ENCODE data around the gene TRABD. TPM values are rescaled to one million over a fixed set of nuclear protein-coding genes. Genes with fewer than 3 reads are reported as not detected.

The TRABD gene
- polyA plus RNA-seq, 1 donor from 2014 or later: 31.8 TPM

DNA sequence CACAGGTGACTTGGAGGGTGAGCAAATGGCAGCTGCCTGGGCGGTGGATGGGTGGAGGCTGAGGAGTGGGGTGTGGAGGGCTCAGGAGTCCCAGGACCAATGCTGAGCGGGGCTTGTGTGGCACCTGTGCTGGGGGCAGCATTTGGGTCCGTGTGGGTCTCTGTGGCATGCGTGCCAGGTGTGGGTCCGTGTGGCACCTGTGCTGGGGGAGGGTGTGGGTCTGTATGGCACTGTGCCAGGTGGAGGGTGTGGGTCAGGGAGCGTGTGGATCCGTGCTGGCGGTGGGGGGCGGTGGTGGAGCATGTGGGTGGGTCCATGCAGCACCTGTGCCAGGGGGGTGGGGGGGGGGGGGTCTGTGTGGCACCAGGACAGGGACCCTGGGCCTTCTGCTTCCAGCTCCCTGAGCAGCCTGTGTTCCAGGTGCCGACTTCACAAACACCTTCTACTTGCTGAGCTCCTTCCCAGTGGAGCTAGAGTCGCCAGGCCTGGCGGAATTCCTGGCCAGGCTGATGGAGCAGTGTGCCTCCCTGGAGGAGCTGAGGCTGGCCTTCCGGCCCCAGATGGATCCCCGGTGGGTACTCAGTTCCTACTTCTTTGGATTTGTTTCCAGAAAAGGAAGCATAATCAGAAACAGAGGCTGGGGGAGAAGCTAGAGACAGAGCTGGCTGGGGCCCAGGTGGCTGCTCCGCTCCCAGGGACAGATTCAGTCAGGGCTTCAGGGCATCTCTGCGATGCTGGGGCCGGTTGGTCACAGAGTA lies 29.8 kb downstream of the TRABD start:
- Histone ChIP-seq H3K4me2 (ENCODE audit: low read length) (no peak overlapping the region), H3K4me3 (ENCODE audit: low read length) (no peak overlapping the region), H3F3A (ENCODE audit: insufficient read depth, low read length, poor library complexity, severe bottlenecking) (no peaks in the 10 kb centered on the region), H3K36me3 (ENCODE audit: insufficient read depth, low read length) (no peaks in the 10 kb centered on the region), H3K9me2 (ENCODE audit: insufficient read depth, low read length) (no peaks in the 10 kb centered on the region), H3K9ac (ENCODE audit: low read length) (no peak overlapping the region), H4K20me1 (ENCODE audit: insufficient read depth) (no peaks in the 10 kb centered on the region), H2AFZ (ENCODE audit: low read depth, low read length) (no peak overlapping the region), H3K9me3 (ENCODE audit: low read length) (no peaks in the 10 kb centered on the region), H3K27ac (ENCODE audit: low read length) (no peak overlapping the region), H3K27me3 (ENCODE audit: insufficient read depth, low read depth, low read length) (no peaks in the 10 kb centered on the region), H3K79me2 (replicated peaks; ENCODE audit: insufficient read depth, low read length) (no peaks in the 10 kb centered on the region)
- TF ChIP-seq POLR2AphosphoS5 (IDR thresholded peaks at IDR 0.05): no peak
- TF ChIP-seq SMC3 (conservative IDR thresholded peaks at IDR 0.05; ENCODE audit: poor library complexity): no peak
- no peak for TF ChIP-seq RAD21 (conservative IDR thresholded peaks at IDR 0.05)
- TF ChIP-seq, protein P1, sequence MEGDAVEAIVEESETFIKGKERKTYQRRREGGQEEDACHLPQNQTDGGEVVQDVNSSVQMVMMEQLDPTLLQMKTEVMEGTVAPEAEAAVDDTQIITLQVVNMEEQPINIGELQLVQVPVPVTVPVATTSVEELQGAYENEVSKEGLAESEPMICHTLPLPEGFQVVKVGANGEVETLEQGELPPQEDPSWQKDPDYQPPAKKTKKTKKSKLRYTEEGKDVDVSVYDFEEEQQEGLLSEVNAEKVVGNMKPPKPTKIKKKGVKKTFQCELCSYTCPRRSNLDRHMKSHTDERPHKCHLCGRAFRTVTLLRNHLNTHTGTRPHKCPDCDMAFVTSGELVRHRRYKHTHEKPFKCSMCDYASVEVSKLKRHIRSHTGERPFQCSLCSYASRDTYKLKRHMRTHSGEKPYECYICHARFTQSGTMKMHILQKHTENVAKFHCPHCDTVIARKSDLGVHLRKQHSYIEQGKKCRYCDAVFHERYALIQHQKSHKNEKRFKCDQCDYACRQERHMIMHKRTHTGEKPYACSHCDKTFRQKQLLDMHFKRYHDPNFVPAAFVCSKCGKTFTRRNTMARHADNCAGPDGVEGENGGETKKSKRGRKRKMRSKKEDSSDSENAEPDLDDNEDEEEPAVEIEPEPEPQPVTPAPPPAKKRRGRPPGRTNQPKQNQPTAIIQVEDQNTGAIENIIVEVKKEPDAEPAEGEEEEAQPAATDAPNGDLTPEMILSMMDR (IDR thresholded peaks at IDR 0.05; ENCODE audit: poor library complexity, severe bottlenecking): no peak
- no peak for TF ChIP-seq TAF1 (IDR thresholded peaks at IDR 0.05; ENCODE audit: low read depth)
- TF ChIP-seq EZH2 (IDR thresholded peaks at IDR 0.05; ENCODE audit: borderline replicate concordance, insufficient read depth, low read length, poor library complexity, severe bottlenecking): no peak
- TF ChIP-seq EP300 (conservative IDR thresholded peaks at IDR 0.05; ENCODE audit: poor library complexity, severe bottlenecking): no peak
- TF ChIP-seq MXI1 (conservative IDR thresholded peaks at IDR 0.05; ENCODE audit: poor library complexity, severe bottlenecking): no peak
- TF ChIP-seq, protein P2, sequence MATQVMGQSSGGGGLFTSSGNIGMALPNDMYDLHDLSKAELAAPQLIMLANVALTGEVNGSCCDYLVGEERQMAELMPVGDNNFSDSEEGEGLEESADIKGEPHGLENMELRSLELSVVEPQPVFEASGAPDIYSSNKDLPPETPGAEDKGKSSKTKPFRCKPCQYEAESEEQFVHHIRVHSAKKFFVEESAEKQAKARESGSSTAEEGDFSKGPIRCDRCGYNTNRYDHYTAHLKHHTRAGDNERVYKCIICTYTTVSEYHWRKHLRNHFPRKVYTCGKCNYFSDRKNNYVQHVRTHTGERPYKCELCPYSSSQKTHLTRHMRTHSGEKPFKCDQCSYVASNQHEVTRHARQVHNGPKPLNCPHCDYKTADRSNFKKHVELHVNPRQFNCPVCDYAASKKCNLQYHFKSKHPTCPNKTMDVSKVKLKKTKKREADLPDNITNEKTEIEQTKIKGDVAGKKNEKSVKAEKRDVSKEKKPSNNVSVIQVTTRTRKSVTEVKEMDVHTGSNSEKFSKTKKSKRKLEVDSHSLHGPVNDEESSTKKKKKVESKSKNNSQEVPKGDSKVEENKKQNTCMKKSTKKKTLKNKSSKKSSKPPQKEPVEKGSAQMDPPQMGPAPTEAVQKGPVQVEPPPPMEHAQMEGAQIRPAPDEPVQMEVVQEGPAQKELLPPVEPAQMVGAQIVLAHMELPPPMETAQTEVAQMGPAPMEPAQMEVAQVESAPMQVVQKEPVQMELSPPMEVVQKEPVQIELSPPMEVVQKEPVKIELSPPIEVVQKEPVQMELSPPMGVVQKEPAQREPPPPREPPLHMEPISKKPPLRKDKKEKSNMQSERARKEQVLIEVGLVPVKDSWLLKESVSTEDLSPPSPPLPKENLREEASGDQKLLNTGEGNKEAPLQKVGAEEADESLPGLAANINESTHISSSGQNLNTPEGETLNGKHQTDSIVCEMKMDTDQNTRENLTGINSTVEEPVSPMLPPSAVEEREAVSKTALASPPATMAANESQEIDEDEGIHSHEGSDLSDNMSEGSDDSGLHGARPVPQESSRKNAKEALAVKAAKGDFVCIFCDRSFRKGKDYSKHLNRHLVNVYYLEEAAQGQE (IDR thresholded peaks at IDR 0.05; ENCODE audit: borderline replicate concordance): no peak

DNA sequence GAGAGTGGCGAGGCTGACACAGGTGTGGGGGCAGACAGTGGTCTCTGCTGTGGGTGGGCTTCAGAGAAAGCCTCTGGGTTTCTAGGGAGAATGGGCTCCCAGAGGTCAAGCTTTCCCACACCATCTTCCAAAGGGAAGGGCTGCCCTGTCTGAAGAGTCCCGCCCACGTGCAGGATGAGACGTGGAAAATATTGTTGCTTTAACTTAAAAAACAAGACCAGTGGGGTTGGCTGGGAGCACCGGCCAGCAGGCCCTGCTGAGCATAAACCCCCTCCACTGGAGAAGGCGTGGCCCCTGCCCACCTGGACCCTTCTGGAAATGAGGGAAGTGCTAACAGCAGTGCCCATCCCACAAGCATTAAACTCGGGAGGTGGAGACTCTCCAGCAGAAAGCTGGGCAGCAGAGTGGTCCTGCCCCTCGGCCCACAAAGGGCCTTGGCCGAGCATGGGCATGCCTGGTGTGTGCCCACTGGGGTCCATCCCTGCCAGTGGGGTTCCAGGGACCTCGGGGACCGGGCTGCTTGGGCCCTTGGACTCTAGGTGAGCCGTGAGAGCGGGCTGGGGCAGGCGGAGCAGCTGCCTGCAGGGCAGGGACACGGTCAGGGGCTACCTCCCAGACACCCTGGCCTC lies 30.5 kb downstream of the TRABD start:
- H3K36me3 ChIP-seq (ENCODE audit: insufficient read depth, low read length): no peaks in the 10 kb centered on the region

More for the DNA sequence above, 30.5 kb downstream of the TRABD start:
- H3K79me2 ChIP-seq (replicated peaks; ENCODE audit: insufficient read depth, low read length): no peaks in the 10 kb centered on the region
- H3K4me3 ChIP-seq (ENCODE audit: low read length): no peak overlapping the region
- no peak overlapping the region for H3K4me2 ChIP-seq (ENCODE audit: low read length)
- no peaks in the 10 kb centered on the region for H3F3A ChIP-seq (ENCODE audit: insufficient read depth, low read length, poor library complexity, severe bottlenecking)
- no peak overlapping the region for H3K9ac ChIP-seq (ENCODE audit: low read length)
- no peaks in the 10 kb centered on the region for H3K9me3 ChIP-seq (ENCODE audit: low read length)
- H3K27ac ChIP-seq (ENCODE audit: low read length): no peak overlapping the region
- no peaks in the 10 kb centered on the region for H4K20me1 ChIP-seq (ENCODE audit: insufficient read depth)
- H3K27me3 ChIP-seq (ENCODE audit: insufficient read depth, low read depth, low read length): no peaks in the 10 kb centered on the region
- TF ChIP-seq MXI1 (conservative IDR thresholded peaks at IDR 0.05; ENCODE audit: poor library complexity, severe bottlenecking) (no peak), EZH2 (IDR thresholded peaks at IDR 0.05; ENCODE audit: borderline replicate concordance, insufficient read depth, low read length, poor library complexity, severe bottlenecking) (no peak), SMC3 (conservative IDR thresholded peaks at IDR 0.05; ENCODE audit: poor library complexity) (no peak), RAD21 (conservative IDR thresholded peaks at IDR 0.05) (no peak), POLR2AphosphoS5 (IDR thresholded peaks at IDR 0.05) (no peak), EP300 (conservative IDR thresholded peaks at IDR 0.05; ENCODE audit: poor library complexity, severe bottlenecking) (no peak), TAF1 (IDR thresholded peaks at IDR 0.05; ENCODE audit: low read depth) (no peak)
- TF ChIP-seq, protein P2 (IDR thresholded peaks at IDR 0.05; ENCODE audit: borderline replicate concordance): no peak
- TF ChIP-seq, protein P1 (IDR thresholded peaks at IDR 0.05; ENCODE audit: poor library complexity, severe bottlenecking): no peak
- no peaks in the 10 kb centered on the region for H3K9me2 ChIP-seq (ENCODE audit: insufficient read depth, low read length)
- H2AFZ ChIP-seq (ENCODE audit: low read depth, low read length): no peak overlapping the region

All from neural cell (in vitro differentiated cells).